IMR-90 (cell line): ENCODE measurements around the gene DYNLRB1. TPM values are rescaled to one million over a fixed set of nuclear protein-coding genes. Genes with fewer than 3 reads are reported as not detected.
A peak's percentile ranks its signal among the peaks of the same experiment; 100 is the strongest.

Experiments used
- ATAC-seq: fragments of 200-7000 bp; cut with Tn5 transposase; 2 replicates; pipeline ENCODE4 v1.9.1; 2020; ENCODE audit warnings: low read depth, mild to moderate bottlenecking, moderate library complexity
- BruUV-seq: library from RNA; stranded (reverse); fragments of 400-500 nt; replicated peaks from 2 replicates; lab custom pipeline; 2021; lab: Mats Ljungman, UMichigan
- CTCF ChIA-PET: fragments of 300-600 bp; formaldehyde crosslinking; extraction: SDS; loops from one replicate; lab custom pipeline; 2021; ENCODE audit warnings: antibody characterized with exemption; lab: Yijun Ruan, JAX
- POLR2A ChIA-PET: fragments of 300-600 bp; sonication (Branson Sonifier 250); formaldehyde crosslinking; loops from one replicate; lab custom pipeline; 2022; ENCODE audit warnings: antibody characterized with exemption; ENCODE audit not compliant: unreplicated experiment; lab: Charles Lee
- DNase-seq: peaks from one replicate; pipeline ENCODE4 v3.0.0; 2013
- H2AFZ ChIP-seq: replicated peaks from 2 replicates; pipeline ENCODE3; 2013; ENCODE audit warnings: low read length, mild to moderate bottlenecking; ENCODE audit not compliant: poor library complexity
- H2AK5ac ChIP-seq: 2 replicates; pipeline ENCODE4 v1.6.1; 2013; ENCODE audit warnings: low read depth, low read length, inconsistent platforms
- H2AK9ac ChIP-seq: replicated peaks from 2 replicates; pipeline ENCODE3; 2013; ENCODE audit warnings: mild to moderate bottlenecking, low read depth, low read length, moderate library complexity; ENCODE audit not compliant: poor library complexity
- H2BK120ac ChIP-seq: 2 replicates; pipeline ENCODE4 v1.6.1; 2013; ENCODE audit warnings: low read depth, low read length, inconsistent platforms
- H2BK15ac ChIP-seq: 3 replicates; pipeline ENCODE4 v1.6.1; 2013; ENCODE audit warnings: low read depth, low read length, inconsistent platforms
- H2BK20ac ChIP-seq: 2 replicates; pipeline ENCODE4 v1.6.1; 2013; ENCODE audit warnings: low read depth, mild to moderate bottlenecking, inconsistent platforms, low read length, moderate library complexity
- H2BK5ac ChIP-seq: 2 replicates; pipeline ENCODE4 v1.6.1; 2013; ENCODE audit warnings: mild to moderate bottlenecking, low read depth, low read length, inconsistent platforms; ENCODE audit not compliant: poor library complexity, severe bottlenecking
- H3K14ac ChIP-seq: replicated peaks from 2 replicates; pipeline ENCODE4 v1.6.1; 2013; ENCODE audit warnings: low read depth, low read length, inconsistent platforms
- H3K18ac ChIP-seq: 2 replicates; pipeline ENCODE4 v1.6.1; 2013; ENCODE audit warnings: low read depth, low read length, control low read depth
- H3K23ac ChIP-seq: 2 replicates; pipeline ENCODE4 v1.6.1; 2013; ENCODE audit warnings: low read depth, low read length, inconsistent platforms
- H3K27ac ChIP-seq: 2 replicates; pipeline ENCODE4 v1.5.1; 2013; ENCODE audit warnings: mild to moderate bottlenecking, control low read depth, low read length; ENCODE audit not compliant: insufficient read depth
- H3K27me3 ChIP-seq: 2 replicates; pipeline ENCODE4 v1.6.1; 2013; ENCODE audit warnings: low read length; ENCODE audit not compliant: control insufficient read depth, insufficient read depth
- H3K36me3 ChIP-seq: 2 replicates; pipeline ENCODE4 v1.6.1; 2013; ENCODE audit warnings: low read length, mixed read lengths; ENCODE audit not compliant: control insufficient read depth, insufficient read depth
- H3K4ac ChIP-seq: 2 replicates; pipeline ENCODE4 v1.6.1; 2013; ENCODE audit warnings: low read depth, low read length, inconsistent platforms
- H3K4me1 ChIP-seq: 2 replicates; pipeline ENCODE4 v1.6.1; 2013; ENCODE audit warnings: low read length, mixed read lengths; ENCODE audit not compliant: control insufficient read depth, insufficient read depth
- H3K4me2 ChIP-seq: 2 replicates; pipeline ENCODE4 v1.6.1; 2013; ENCODE audit warnings: low read depth, mild to moderate bottlenecking, control low read depth, low read length, moderate library complexity
- H3K4me3 ChIP-seq: 2 replicates; pipeline ENCODE4 v1.5.1; 2013; ENCODE audit warnings: low read depth, mild to moderate bottlenecking, control low read depth, low read length, moderate library complexity; ENCODE audit not compliant: insufficient read depth
- H3K56ac ChIP-seq: 2 replicates; pipeline ENCODE4 v1.6.1; 2013; ENCODE audit warnings: low read length, inconsistent platforms; ENCODE audit not compliant: insufficient read depth; ENCODE audit errors: extremely low read depth
- H3K79me1 ChIP-seq, 2 experiments: 2 replicates each; pipeline ENCODE4 v1.6.1; 2013; ENCODE audit warnings: low read length in 2 of 2, inconsistent platforms in 1 of 2, low read depth in 1 of 2
- H3K9ac ChIP-seq: 2 replicates; pipeline ENCODE4 v1.6.1; 2013; ENCODE audit warnings: low read depth, low read length, control low read depth
- H3K9me1 ChIP-seq: 2 replicates; pipeline ENCODE4 v1.6.1; 2013; ENCODE audit warnings: low read length, inconsistent platforms; ENCODE audit not compliant: insufficient read depth
- H3K9me3 ChIP-seq: 2 replicates; pipeline ENCODE4 v1.6.1; 2013; ENCODE audit warnings: low read length; ENCODE audit not compliant: control insufficient read depth, insufficient read depth
- H4K20me1 ChIP-seq: 2 replicates; pipeline ENCODE4 v1.6.1; 2013; ENCODE audit warnings: low read length, inconsistent platforms; ENCODE audit not compliant: insufficient read depth
- H4K5ac ChIP-seq: 2 replicates; pipeline ENCODE4 v1.6.1; 2013; ENCODE audit warnings: mild to moderate bottlenecking, low read depth, low read length, control low read depth
- H4K8ac ChIP-seq, 2 experiments: 2 replicates each; pipeline ENCODE4 v1.6.1; 2013; ENCODE audit warnings: low read depth in 2 of 2, low read length in 2 of 2, control low read depth in 1 of 2, inconsistent platforms in 1 of 2
- H4K91ac ChIP-seq: 2 replicates; pipeline ENCODE4 v1.6.1; 2013; ENCODE audit warnings: low read depth, low read length, inconsistent platforms; ENCODE audit not compliant: insufficient read depth
- BHLHE40 ChIP-seq: fragments of 150-350 bp; IDR thresholded peaks from 2 replicates; pipeline ENCODE4 v1.6.1; 2016; ENCODE audit warnings: mild to moderate bottlenecking, low read depth, low read length
- CEBPB ChIP-seq: IDR thresholded peaks from 2 replicates; pipeline ENCODE4 v1.6.1; 2012; ENCODE audit warnings: low read depth, low read length, improper control_type of control experiment
- CHD1 ChIP-seq: IDR thresholded peaks from 2 replicates; pipeline ENCODE4 v1.6.1; 2012; ENCODE audit warnings: low read depth, low read length, improper control_type of control experiment
- FOS ChIP-seq: fragments of 150-350 bp; IDR thresholded peaks from 2 replicates; pipeline ENCODE4 v1.6.1; 2016; ENCODE audit warnings: low read depth, low read length
- MAFK ChIP-seq: IDR thresholded peaks from 2 replicates; pipeline ENCODE4 v1.6.1; 2012; ENCODE audit warnings: low read depth, low read length, improper control_type of control experiment
- MAZ ChIP-seq: IDR thresholded peaks from 2 replicates; pipeline ENCODE4 v1.6.1; 2012; ENCODE audit warnings: low read depth, mild to moderate bottlenecking, low read length, improper control_type of control experiment, moderate library complexity, borderline replicate concordance
- MXI1 ChIP-seq: IDR thresholded peaks from 2 replicates; pipeline ENCODE4 v1.6.1; 2012; ENCODE audit warnings: low read depth, mild to moderate bottlenecking, low read length, moderate library complexity, borderline replicate concordance
- NFE2L2 ChIP-seq: fragments of 150-350 bp; IDR thresholded peaks from 2 replicates; pipeline ENCODE4 v1.6.1; 2016; ENCODE audit warnings: low read depth, mild to moderate bottlenecking, low read length
- POLR2A ChIP-seq: IDR thresholded peaks from 2 replicates; pipeline ENCODE4 v1.6.1; 2012; ENCODE audit warnings: mild to moderate bottlenecking, low read depth, low read length
- RAD21 ChIP-seq: IDR thresholded peaks from 2 replicates; pipeline ENCODE4 v1.6.1; 2012; ENCODE audit warnings: low read length, improper control_type of control experiment
- RCOR1 ChIP-seq: IDR thresholded peaks from 2 replicates; pipeline ENCODE4 v1.6.1; 2012; ENCODE audit warnings: mild to moderate bottlenecking, low read length, improper control_type of control experiment; ENCODE audit not compliant: insufficient replicate concordance
- RFX5 ChIP-seq: IDR thresholded peaks from 2 replicates; pipeline ENCODE4 v1.8.0; 2012; ENCODE audit warnings: low read depth, mild to moderate bottlenecking, low read length, moderate library complexity
- SMC3 ChIP-seq: fragments of 150-350 bp; IDR thresholded peaks from 2 replicates; pipeline ENCODE4 v1.6.1; 2016; ENCODE audit warnings: low read depth, mild to moderate bottlenecking, antibody characterized with exemption, low read length, moderate library complexity
- WGBS, 2 experiments: methylation state at CpG; one replicate each; pipeline versions ENCODE4 v1.1.5 to v1.1.7; 2013; ENCODE audit warnings: missing lambda C conversion rate in 2 of 2; ENCODE audit not compliant: insufficient read length in 1 of 2; ENCODE audit errors: extremely low coverage in 2 of 2; 5-methylcytosine and 5-hydroxymethylcytosine counted together
- dilution Hi-C: fragments of 300-500 bp; cut with HindIII; formaldehyde crosslinking; loops from one replicate; pipeline ENCODE4 v1.14.3; 2018; ENCODE audit warnings: low sequenced_read_pairs; ENCODE audit not compliant: unreplicated experiment
- in situ Hi-C: fragments of 300-500 bp; cut with MboI; formaldehyde crosslinking; loops from 3 replicates; pipeline ENCODE4 v1.14.3; 2019; ENCODE audit warnings: low sequenced_read_pairs, inconsistent platforms, mixed read lengths
- intact Hi-C: fragments of 100-400 bp; cut with micrococcal nuclease; formaldehyde crosslinking; loops from 2 replicates; pipeline ENCODE4 v1.10.0; 2022
- polyA plus RNA-seq, 3 experiments: library from polyadenylated mRNA; depleted of rRNA; stranded (reverse); fragments of >200 nt; gene quantifications; 2 replicates each; pipeline ENCODE4 v1.2.3, GENCODE V29; 2012; ENCODE audit warnings: low replicate concordance in 1 of 3
- total RNA-seq: library from RNA; depleted of rRNA; stranded (reverse); fragments of >200 nt; gene quantifications from 2 replicates; pipeline ENCODE4 v1.2.3, GENCODE V29; 2012
- TF ChIP-seq, protein P1 (sequence below): fragments of 150-350 bp; IDR thresholded peaks from 2 replicates; pipeline ENCODE4 v1.6.1; 2017; ENCODE audit warnings: mild to moderate bottlenecking, antibody characterized with exemption, low read length, low read depth
- TF ChIP-seq, protein P2 (sequence below): conservative IDR thresholded peaks from 2 replicates; pipeline ENCODE4 v1.5.1; 2012; ENCODE audit warnings: mild to moderate bottlenecking, low read depth, low read length, improper control_type of control experiment

Gene DYNLRB1
- total and polyA plus RNA-seq, 2 of the 4 experiments (the other 2 are of a cell fraction) = 82.4 to 380 TPM

DNA sequence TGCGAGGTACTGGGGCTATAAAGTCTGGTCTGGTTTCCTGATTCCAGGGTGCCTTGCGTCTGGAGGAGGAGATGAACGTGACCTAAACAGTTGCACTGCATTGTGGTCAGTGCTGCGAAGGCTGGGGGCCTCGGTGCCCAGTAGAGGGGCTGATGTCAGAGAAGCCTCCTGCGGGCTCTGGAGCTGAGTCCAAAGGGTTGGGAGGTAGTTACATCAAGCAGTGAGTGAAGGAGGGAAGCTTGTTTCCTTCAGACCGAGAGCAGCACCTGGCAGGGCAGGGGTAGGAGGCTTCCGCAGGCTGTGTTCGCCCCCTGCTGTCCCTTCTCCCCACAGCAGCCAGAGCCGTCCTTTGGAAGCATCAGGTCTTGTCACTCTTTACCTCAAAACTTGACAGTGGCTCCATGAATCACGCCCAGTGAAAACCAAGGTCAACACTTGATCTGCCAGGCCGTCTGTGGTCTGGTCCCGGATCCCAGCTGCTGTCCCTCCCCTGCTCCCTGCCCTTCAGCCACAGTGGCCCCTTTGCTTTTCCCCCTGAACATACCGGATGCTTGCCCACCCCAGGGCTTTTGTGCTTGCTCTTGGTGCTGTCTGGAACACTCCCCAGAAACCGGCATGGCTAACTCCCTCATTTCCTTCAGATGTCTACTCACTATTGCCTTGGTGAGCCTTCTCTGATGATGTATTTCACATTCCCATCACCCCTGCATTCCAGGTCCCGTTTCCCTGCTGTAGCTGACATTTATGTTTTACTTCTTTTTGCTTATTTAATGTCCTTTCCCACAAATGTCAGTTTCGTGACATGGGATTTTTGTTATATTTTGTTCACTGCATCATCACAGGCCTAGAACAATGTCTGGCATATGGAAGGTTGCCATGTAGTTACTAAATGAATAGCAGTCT, 7.0 kb downstream of the DYNLRB1 start:
- Histone ChIP-seq H3K36me3 (peaks cover 18% of the 10 kb centered on the region), H3K14ac (peak overlapping the region; percentile 56), H4K5ac (peak overlapping the region; percentile 5), H3K9me1 (peaks cover 41% of the 10 kb centered on the region), H3K4me2 (peak overlapping the region; percentile 64), H3K23ac (peak overlapping the region; percentile 73), H3K18ac (peak overlapping the region; percentile 47), H4K8ac (peak overlapping the region; percentile 53 to 64), H3K79me1 (peaks cover 38 to 77% of the 10 kb centered on the region in 2 experiments), H2BK20ac (peak overlapping the region; percentile 74), H2AK5ac (peak overlapping the region; percentile 91), H3K9me3 (no peaks in the 10 kb centered on the region), H2BK15ac (peak overlapping the region; percentile 22; the same call in 2 of the 3 replicates), H3K27me3 (no peaks in the 10 kb centered on the region), H2AFZ (peak overlapping the region; percentile 61), H3K4me3 (no peak overlapping the region), H4K20me1 (peaks cover 30% of the 10 kb centered on the region), H3K4ac (peak overlapping the region; percentile 86), H2BK5ac (peak overlapping the region; percentile 92), H3K4me1 (peaks cover 34% of the 10 kb centered on the region), H2AK9ac (peak overlapping the region; percentile 18), H3K27ac (peak overlapping the region; percentile 86), H4K91ac (peak overlapping the region; percentile 80), H3K56ac (peak overlapping the region; percentile 22), H3K9ac (peak overlapping the region; percentile 2), H2BK120ac (peak overlapping the region; percentile 67)
- intact Hi-C loops = loop anchor here (2.0 kb wide), 1 partner anchor 210 kb away; no protein-coding TSS in a partner anchor
- ATAC-seq (peak; percentile 8), DNase-seq (peak; percentile 81)
- BruUV-seq = no TSS peak
- WGBS, 2 experiments = 25% methylated on average over 5 of the region's 17 CpGs; no CpG with 5 or more reads in 1 of the 2 experiments
- dilution Hi-C loops = no loop called here
- ChIA-PET CTCF (interaction anchor here (1.2 to 2.9 kb wide), 3 partner anchors 16 to 210 kb away, joined by 3 to 15 read pairs (median 7); no protein-coding TSS in a partner anchor), POLR2A (no interaction called here)
- in situ Hi-C loops = no loop called here
- no peak for TF ChIP-seq MAFK
- peak; percentile 82 for TF ChIP-seq RAD21
- peak; percentile 73 for TF ChIP-seq RCOR1
- no peak for TF ChIP-seq NFE2L2
- TF ChIP-seq BHLHE40 = no peak
- no peak for TF ChIP-seq CHD1
- TF ChIP-seq POLR2A = no peak
- no peak for TF ChIP-seq MAZ
- TF ChIP-seq, protein P1, sequence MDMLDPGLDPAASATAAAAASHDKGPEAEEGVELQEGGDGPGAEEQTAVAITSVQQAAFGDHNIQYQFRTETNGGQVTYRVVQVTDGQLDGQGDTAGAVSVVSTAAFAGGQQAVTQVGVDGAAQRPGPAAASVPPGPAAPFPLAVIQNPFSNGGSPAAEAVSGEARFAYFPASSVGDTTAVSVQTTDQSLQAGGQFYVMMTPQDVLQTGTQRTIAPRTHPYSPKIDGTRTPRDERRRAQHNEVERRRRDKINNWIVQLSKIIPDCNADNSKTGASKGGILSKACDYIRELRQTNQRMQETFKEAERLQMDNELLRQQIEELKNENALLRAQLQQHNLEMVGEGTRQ = no peak
- TF ChIP-seq, protein P2, sequence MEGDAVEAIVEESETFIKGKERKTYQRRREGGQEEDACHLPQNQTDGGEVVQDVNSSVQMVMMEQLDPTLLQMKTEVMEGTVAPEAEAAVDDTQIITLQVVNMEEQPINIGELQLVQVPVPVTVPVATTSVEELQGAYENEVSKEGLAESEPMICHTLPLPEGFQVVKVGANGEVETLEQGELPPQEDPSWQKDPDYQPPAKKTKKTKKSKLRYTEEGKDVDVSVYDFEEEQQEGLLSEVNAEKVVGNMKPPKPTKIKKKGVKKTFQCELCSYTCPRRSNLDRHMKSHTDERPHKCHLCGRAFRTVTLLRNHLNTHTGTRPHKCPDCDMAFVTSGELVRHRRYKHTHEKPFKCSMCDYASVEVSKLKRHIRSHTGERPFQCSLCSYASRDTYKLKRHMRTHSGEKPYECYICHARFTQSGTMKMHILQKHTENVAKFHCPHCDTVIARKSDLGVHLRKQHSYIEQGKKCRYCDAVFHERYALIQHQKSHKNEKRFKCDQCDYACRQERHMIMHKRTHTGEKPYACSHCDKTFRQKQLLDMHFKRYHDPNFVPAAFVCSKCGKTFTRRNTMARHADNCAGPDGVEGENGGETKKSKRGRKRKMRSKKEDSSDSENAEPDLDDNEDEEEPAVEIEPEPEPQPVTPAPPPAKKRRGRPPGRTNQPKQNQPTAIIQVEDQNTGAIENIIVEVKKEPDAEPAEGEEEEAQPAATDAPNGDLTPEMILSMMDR = peak; percentile 72
- TF ChIP-seq CEBPB = no peak
- TF ChIP-seq SMC3 = peak; percentile 66
- no peak for TF ChIP-seq FOS
- TF ChIP-seq RFX5 = no peak
- TF ChIP-seq MXI1 = 0 out of 2 replicates have a peak, but pooled peaks have one; percentile 32
